Stimulated activated CD8-positive, alpha-beta memory T cell treated with anti-CD3 and anti-CD28 coated beads, Interleukin-7, amount 100 ng/mL, for 24 hours (primary cell): ENCODE data around the gene GOLT1A.
A peak's percentile ranks its signal among the peaks of the same experiment; 100 is the strongest.

ENCODE experiments used
- DNase-seq: peaks from one replicate; pipeline ENCODE4 v3.0.0-alpha.2; 2020; ENCODE audit warnings: low read depth

GOLT1A gene

GRCh38 chr1:204154568-204155255, 59.1 kb downstream of the GOLT1A start:
- no peak for DNase-seq

GRCh38 chr1:204153667-204154066, 60.1 kb downstream of the GOLT1A start:
- DNase-seq, result no peak

- no peak for DNase-seq
Observed at GRCh38 chr1:204152310-204153044, 61.3 kb downstream of the GOLT1A start.

GRCh38 chr1:204151552-204152309, 62.1 kb downstream of the GOLT1A start, which contains the start of gene ETNK2:
Gene ETNK2 (minus strand): TSS chr1:204152044. CDS start chr1:204151852, 192 bp downstream.
- peak; percentile 15 for DNase-seq

DNA sequence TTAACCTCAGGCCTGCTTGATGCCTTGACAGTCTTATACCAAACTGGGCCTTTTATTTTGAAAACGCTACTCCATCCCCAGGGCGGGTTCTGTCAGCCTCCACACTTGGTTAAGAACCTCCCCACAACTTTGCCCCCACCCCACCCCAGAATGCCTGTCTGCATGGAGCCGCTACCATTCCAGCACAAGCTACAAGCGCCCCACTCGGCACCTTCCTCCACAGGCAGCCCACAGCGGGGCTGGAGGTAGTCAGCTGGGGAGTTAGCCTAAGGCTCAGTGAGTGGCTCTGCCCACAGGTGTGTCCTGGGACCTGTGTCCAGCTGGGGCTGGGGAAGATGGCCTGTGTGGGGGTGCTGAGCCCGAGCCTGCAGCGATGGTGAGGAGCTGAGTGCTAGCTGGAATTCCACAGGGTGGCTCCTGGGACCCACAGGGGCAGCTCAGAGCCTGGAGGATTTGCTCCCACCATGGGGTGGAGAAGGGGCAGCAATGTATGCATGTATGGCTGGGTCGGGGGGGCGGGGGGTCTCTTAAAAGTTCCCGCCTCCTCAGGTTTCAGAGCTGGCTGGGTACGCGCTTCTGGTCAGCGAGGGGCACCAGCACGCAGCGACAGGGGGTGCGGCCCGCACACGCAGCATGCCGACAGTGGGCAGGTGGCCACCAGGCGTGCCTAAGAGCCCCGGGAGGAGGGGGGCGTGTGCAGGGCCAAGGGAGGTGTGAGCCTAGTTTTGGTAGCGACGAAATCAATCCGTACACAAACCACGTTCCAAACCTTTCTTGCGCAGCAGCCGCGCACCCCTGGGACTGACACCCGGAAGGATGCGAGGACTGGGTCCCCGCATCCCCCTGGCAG, 62.9 kb downstream of the GOLT1A start:
- DNase-seq, result no peak

DNA sequence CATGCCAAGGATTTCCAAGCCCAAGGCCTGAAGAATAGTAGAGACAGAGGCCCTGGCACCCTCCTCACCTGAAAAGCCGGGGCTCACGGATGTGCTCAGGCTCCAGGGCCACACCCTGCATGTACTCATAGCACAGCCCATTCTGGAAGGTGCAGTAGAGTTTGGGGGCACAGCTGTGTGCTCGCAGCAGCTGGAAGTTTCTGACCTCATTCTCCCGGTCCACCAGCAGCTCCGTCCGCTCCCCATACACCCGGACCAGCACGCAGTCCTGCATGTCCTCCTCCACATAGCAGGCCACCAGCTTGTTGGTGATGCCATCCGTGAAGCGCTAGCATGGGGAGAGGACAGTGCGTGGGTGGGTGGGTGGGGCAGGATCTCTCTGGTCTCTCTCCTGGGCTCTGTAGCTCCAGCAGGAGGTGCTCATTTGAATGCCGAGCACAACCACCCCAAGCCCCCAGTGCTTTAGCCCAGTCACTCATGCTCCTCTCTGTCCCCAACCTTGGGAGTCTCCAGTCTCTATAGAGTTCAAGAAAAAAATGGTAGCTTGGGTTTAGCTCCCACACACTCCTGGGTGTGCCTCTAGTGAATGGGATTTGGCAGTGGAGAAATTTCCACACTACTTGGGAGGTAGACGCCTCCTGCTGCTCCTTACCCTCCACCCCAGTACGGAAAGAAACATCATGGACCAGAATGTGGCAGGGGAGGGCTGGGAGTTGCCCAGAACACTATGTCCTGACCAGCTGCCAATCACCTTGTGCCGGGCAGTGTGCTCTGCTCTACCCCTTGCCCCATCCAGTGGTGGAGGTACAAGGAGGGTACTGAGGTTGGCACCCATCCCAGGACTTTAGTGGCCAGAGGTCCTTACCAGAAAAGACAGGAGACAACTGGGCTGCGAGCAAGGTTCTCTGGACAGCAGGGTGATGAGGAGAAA, 63.9 kb downstream of the GOLT1A start:
- DNase-seq, result no peak

GRCh38 chr1:204149107-204149506, 64.7 kb downstream of the GOLT1A start:
- DNase-seq, result no peak
